GM12892 (cell line): ENCODE measurements around the gene HUNK.
"Not testable (repeated sequence)": the region's sequence is repeated elsewhere in the genome, so short reads cannot be mapped to it uniquely, and the experiment has no call there.

Source experiments
- DNase-seq: peaks from one replicate; pipeline ENCODE4 v3.0.0; 2011; ENCODE audit not compliant: insufficient read length
- FAIRE-seq: peaks from 2 replicates; lab custom pipeline; 2011; peaks lifted over from hg19 to GRCh38; lab: Jason Lieb, UNC
- POLR2A ChIP-seq: IDR thresholded peaks from 2 replicates; pipeline ENCODE4 v1.6.1; 2011; ENCODE audit warnings: low read depth, low read length, control low read depth
- POLR2AphosphoS5 ChIP-seq: IDR thresholded peaks from 2 replicates; pipeline ENCODE4 v1.6.1; 2011; ENCODE audit warnings: low read depth, low read length, control low read depth
- TAF1 ChIP-seq: IDR thresholded peaks from 2 replicates; pipeline ENCODE4 v1.6.1; 2011; ENCODE audit warnings: low read depth, mild to moderate bottlenecking, control low read depth, low read length, borderline replicate concordance

HUNK gene

GRCh38 chr21:31930001-31930400 is 57.2 kb downstream of the HUNK start:
- DNase-seq (no peak), FAIRE-seq (no peak)
- no peak for TF ChIP-seq TAF1

- FAIRE-seq = no peak
- no peak for DNase-seq
- TF ChIP-seq TAF1 = no peak
- no peak for TF ChIP-seq POLR2AphosphoS5
- TF ChIP-seq POLR2A = no peak
Measured at GRCh38 chr21:31931644-31932469, 59.0 kb downstream of the HUNK start.

GRCh38 chr21:31932470-31932764 is 59.6 kb downstream of the HUNK start:
- TF ChIP-seq TAF1 (no peak), POLR2A (no peak), POLR2AphosphoS5 (no peak)
- FAIRE-seq (no peak), DNase-seq (no peak)

- FAIRE-seq = no peak
Measured at GRCh38 chr21:31937303-31937702, 64.5 kb downstream of the HUNK start.

GRCh38 chr21:31938330-31939301 is 65.8 kb downstream of the HUNK start:
- FAIRE-seq = no peak

More at GRCh38 chr21:31937303-31937702, 64.5 kb downstream of the HUNK start:
- TF ChIP-seq POLR2A (no peak), POLR2AphosphoS5 (no peak), TAF1 (no peak)
- no peak for DNase-seq

GRCh38 chr21:31941694-31942093 is 68.9 kb downstream of the HUNK start:
- TF ChIP-seq POLR2A = no peak
- no peak for TF ChIP-seq POLR2AphosphoS5
- TF ChIP-seq TAF1 = no peak
- DNase-seq (no peak), FAIRE-seq (no peak)

More at GRCh38 chr21:31938330-31939301, 65.8 kb downstream of the HUNK start:
- DNase-seq = no peak
- TF ChIP-seq TAF1 (no peak), POLR2A (no peak), POLR2AphosphoS5 (no peak)

GRCh38 chr21:31943561-31943960 is 70.7 kb downstream of the HUNK start:
- FAIRE-seq = no peak
- DNase-seq = no peak
- TF ChIP-seq POLR2A (no peak), POLR2AphosphoS5 (no peak), TAF1 (no peak)

GRCh38 chr21:31945141-31945540 is 72.3 kb downstream of the HUNK start:
- no peak for TF ChIP-seq POLR2AphosphoS5
- TF ChIP-seq TAF1 = no peak
- TF ChIP-seq POLR2A = no peak
- FAIRE-seq = no peak
- DNase-seq = no peak

GRCh38 chr21:31945546-31945945 is 72.7 kb downstream of the HUNK start:
- DNase-seq (no peak), FAIRE-seq (no peak)
- TF ChIP-seq POLR2AphosphoS5 = no peak
- TF ChIP-seq TAF1 = no peak
- TF ChIP-seq POLR2A = no peak

GRCh38 chr21:31946231-31946630 is 73.4 kb downstream of the HUNK start:
- FAIRE-seq = no peak
- DNase-seq = no peak
- TF ChIP-seq TAF1 = no peak
- no peak for TF ChIP-seq POLR2A
- TF ChIP-seq POLR2AphosphoS5 = no peak

- DNase-seq, FAIRE-seq: not testable (repeated sequence)
Measured at GRCh38 chr21:31946876-31947550, 74.2 kb downstream of the HUNK start.

GRCh38 chr21:31948676-31949075 is 75.9 kb downstream of the HUNK start:
- DNase-seq (no peak), FAIRE-seq (no peak)
- TF ChIP-seq POLR2AphosphoS5 (no peak), TAF1 (no peak), POLR2A (no peak)
